Measurements from ENCODE around the gene PIGX.

PIGX gene

GRCh38 chr3:196711838-196712513 lies at the start of gene PIGX, which contains the start of gene CEP19:
TSS of gene PIGX (plus strand) at chr3:196712377.
TSS of gene CEP19 (minus strand) at chr3:196712250. CDS start at chr3:196708657, 3,593 bp downstream.
- DNase-seq (ENCODE audit: low read depth in 2 of 2): peak; percentile 83 to 85

DNA sequence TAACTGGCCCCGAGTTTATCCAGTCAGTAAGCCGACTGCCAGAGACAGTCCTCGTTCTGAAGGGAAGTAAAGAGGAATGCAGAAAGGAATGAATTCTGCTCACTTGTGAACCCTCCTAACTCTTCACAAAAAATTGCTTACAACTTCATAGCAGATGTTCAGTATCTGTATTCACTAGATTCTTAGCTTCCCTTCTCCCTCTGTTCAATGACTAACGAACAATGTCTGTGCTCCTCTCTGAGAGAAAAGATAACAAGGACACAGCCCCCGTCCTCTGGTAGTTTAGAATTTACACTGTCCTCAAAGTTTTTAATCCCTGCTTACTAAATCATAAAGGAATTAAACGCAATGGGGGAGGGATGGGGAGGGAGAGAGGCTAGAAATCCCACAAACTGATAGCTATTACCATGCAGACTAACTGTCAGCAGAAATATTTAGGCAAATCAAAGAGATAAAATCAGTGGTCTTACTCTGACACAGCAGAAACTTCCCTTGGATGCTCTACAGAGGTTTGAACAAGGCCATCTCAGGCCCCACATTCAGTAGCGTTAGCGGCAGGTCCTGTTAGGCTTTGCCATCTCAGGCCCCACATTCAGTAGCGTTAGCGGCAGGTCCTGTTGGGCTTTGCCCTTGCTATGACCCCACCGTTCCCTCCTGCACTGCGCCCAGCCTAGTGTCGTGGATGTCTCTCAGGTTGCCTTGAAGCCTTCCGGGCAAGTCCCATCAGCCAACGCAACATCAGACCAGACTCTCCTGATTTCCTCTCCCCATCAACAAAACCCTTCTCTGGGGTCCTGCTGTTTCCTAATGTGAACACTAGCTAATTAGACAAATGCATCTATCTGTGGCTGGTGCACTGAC lies 49.2 kb upstream of the PIGX start:
- DNase-seq (ENCODE audit: low read depth in 2 of 2): no peak

- DNase-seq (ENCODE audit: low read depth in 2 of 2): no peak
Measured at GRCh38 chr3:196666001-196666867, 45.9 kb upstream of the PIGX start.

- DNase-seq (ENCODE audit: low read depth in 2 of 2): no peak
Measured at GRCh38 chr3:196667056-196667825, 44.9 kb upstream of the PIGX start.

DNA sequence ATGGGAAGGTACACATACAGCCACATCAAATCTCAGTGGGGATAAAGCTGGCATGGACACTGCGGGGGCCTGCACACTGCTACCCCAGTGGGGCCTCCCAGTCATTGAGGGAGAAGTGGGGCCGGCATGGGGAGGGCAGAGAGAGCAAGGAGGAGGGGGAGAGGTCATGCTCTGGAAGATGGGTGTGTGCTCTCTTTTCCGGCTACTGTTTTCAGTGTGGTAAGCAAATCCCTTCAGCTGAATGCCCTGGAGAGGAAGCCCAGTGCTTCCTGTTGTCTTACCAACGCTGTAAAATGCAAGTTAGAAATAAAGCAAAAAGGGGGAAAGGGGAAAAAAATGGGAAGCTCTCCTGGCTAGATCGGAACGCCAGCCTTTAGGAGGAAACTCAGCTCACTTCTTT lies 41.8 kb upstream of the PIGX start:
- DNase-seq (ENCODE audit: low read depth in 2 of 2): no peak

DNA sequence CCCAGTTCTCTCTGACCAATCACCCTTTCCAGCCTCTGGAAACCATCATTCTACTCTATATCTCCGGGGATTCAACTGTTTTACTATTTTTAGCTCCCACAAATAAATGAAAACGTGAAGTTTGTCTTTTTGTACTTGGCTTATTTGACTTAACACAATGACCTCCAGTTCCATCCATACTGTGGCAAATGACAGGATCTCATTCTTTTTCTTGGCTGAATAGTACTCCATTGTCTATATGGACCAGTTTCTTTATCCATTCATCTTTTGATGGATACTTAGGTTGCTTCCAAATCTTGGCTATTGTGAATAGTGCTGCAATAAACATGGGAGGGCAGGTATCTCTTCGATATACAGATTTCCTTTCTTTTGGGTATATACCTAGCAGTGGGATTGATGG lies 38.5 kb upstream of the PIGX start:
- no peak for DNase-seq (ENCODE audit: low read depth in 2 of 2)

- no peak for DNase-seq (ENCODE audit: low read depth in 2 of 2)
Measured at GRCh38 chr3:196677353-196677752, 34.8 kb upstream of the PIGX start.

DNA sequence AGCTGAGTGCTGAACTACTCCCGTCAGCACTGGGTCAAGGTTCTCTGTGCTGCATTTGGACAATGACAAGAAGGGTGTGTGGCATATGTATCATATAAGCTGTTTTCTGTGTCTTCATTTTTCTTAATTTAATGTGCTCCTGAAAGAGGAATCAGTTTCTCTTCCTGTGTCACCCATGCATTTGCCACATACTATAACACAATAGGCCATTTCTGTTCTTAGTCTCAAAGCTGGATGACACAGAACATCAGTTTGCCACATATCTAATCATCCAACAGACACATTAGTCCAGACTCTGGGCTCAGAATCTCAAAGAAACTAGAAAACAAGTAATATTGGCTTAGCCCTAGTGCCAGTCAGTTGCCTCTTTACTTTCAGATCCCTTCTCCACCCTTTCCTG lies 34.2 kb upstream of the PIGX start:
- no peak for DNase-seq (ENCODE audit: low read depth in 2 of 2)

DNA sequence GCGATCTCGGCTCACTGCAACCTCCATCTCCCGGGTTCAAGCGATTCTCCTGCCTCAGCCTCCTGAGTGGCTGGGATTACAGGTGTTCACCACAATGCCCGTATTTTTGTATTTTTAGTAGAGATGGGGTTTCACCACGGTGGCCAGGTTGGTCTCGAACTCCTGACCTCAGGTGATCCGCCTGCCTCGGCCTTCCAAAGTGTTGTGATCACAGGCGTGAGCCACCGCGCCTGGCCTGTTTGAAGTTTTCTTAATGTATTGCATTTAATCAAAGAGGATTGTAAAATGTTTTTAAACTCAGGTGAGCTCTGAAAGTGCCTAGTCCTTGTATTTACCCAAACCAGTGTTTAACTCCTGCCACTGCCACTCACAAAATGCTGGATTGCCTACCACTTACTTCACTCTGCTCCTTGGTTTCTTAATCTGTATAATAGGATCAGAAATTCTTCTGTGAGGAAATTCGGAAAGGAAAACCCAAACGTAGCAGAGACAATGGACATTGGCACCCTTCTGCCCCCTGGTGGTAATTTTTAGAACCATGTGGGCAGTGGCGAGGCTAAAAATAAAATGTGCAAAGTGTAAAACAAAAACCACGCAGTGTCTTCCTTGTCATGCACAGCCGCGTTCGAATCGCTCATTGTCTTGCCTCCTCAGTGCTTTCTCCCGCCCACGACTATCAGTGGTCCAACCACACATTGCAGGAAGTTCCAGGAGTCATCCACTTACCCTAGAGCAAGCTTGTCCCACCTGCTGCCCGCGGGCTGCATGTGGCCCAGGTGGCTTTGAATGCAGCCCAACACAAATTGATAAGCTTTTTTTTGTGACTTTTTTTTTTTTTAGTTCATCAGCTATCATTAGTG lies 27.4 kb upstream of the PIGX start:
- peak; percentile 50 to 58 for DNase-seq (ENCODE audit: low read depth in 2 of 2)

GRCh38 chr3:196686436-196686835 lies 25.7 kb upstream of the PIGX start:
- no peak for DNase-seq (ENCODE audit: low read depth in 2 of 2)

DNA sequence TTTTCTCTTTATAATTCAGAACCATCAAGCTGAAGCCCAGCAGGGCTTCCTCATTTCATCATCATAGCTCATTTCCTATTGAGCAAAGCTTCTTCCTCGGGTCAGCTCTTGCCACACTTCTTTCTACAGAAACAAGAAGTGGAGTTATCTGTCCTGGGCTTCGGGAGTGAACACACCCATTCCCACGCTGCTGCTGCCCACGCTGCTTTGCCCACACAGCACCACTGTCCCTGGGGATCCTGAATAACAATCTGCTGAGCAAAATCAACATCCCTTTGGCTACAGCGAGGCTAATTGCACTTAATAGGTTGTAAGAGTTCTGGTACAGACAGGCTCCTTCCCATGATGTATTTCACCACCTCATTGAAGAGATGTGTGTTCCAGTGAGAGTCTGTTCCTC lies 23.8 kb upstream of the PIGX start:
- no peak for DNase-seq (ENCODE audit: low read depth in 2 of 2)

DNA sequence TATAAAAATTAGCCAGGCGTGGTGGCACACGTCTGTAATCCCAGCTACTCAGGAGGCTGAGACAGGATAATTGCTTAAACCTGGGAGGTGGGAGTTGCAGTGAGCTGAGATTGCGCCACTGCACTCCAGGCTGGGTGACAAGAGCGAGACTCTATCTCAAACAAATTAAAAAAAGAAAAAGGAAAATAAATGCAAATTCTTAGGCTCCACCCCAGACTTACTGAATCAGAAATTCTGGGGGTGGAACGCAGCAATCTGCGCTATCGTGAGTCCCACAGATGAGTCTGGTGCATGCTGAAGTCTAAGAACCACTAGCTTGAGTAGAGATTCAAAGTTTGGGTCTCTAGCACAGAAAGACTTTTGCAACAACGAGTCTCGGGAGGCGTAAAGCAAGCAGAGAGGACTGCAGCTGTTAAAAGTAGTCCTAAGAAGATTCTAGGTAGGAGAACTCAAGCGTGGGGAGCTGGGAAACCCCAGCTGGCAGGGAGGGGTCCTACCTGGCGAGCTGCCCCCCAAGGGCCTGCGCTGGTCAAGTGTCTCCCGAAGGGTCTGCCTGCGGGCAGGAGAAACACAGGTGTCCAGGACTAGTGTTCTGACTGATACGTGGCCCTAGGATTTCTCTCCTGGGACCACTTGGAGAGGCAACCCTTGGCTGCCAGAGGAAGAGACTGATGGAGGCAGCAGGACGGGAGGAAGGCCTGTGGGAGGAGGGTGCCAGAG lies 22.1 kb upstream of the PIGX start:
- DNase-seq (ENCODE audit: low read depth in 2 of 2): no peak

DNA sequence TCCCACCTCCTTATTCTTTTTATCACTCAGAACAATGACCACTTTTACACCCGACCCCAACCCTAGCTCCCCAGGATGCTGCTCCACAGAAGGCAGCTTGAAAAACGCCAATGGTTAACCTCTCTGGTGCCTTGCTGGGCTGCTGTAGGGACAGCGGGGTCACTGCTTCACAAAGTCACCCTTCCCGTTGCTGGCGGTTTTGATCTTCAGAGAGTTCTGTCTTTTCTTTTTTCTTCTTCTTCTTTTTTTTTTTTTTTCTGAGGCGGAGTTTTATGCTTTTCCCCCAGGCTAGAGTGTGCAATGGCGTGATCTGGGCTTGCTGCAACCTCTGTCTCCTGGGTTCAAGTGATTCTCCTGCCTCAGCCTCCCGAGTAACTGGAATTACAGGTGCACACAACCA lies 20.8 kb upstream of the PIGX start:
- DNase-seq (ENCODE audit: low read depth in 2 of 2): no peak

DNA sequence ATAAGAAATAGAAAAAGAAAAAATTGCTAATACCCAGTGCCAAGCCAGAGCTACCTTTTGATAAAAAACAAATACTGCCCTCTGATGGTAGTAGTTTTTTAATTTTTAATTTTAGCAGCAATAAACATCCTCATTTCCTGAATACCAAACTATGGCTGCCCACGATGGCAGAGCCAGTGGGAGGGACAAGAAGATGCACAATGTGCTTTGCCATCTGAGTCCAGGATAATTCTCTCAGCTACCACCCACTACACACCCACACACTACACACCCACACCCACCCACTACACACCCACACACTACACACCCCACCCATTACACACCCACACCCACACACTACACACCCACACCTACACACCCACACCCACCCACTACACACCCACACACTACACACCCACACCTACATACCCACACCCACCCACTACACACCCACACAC lies 18.0 kb upstream of the PIGX start:
- no peak for DNase-seq (ENCODE audit: low read depth in 2 of 2)

DNA sequence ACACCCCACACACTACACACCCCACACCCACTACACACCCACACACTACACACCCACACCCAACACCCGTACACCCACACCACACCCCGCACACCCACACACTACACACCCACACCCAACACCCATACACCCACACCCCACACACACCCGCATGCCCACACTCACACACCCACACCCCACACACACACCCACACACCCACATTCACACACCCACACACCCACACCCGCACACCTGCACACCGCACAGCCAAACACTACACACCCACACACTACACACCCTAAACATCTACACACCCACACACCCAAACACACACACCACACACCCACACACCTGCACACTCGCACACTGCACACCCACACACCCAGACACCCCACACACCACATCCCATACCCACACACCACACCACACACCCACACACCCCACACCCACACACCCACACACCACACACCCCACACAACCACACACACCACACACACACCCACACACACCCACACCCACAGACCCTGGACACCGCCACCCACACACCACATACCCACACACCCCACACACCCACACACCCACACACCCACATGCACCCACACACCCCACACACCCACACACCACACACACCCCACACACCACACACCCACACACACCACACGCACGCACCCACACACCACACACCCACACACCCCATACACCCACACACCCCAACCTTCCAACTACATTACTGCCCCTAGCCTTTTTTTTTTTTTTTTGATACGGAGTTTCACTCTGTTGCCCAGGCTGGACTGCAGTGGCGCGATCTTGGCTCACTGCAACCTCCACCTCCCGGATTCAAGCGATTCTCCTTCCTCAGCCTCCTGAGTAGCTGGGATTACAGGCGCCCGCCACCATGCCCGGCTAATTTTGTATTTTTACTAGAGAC lies 17.0 kb upstream of the PIGX start:
- DNase-seq (ENCODE audit: low read depth in 2 of 2): peak in 1 of 2 donors; percentile 12

GRCh38 chr3:196695849-196696226 lies 16.3 kb upstream of the PIGX start:
- no peak for DNase-seq (ENCODE audit: low read depth in 2 of 2)

DNA sequence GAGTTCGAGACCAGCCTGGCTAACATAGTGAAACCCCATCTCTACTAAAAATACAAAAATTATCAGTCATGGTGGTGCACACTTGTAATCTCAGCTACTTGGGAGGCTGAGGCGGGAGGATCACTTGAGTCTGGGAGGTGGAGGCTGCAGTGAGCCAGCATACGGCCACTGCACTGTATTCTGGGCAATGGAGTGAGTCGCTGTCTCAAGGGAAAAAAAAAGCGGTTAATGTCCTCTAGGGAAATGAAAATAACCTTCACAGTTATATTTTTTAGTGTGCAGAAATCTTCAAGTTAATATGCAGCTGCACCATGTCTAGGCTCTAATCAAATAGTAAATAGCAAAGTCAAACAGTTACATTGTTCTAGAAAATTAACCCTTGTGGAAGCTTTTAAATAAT lies 14.9 kb upstream of the PIGX start:
- DNase-seq (ENCODE audit: low read depth in 2 of 2): no peak

- no peak for DNase-seq (ENCODE audit: low read depth in 2 of 2)
Measured at GRCh38 chr3:196699749-196700148, 12.4 kb upstream of the PIGX start.

DNA sequence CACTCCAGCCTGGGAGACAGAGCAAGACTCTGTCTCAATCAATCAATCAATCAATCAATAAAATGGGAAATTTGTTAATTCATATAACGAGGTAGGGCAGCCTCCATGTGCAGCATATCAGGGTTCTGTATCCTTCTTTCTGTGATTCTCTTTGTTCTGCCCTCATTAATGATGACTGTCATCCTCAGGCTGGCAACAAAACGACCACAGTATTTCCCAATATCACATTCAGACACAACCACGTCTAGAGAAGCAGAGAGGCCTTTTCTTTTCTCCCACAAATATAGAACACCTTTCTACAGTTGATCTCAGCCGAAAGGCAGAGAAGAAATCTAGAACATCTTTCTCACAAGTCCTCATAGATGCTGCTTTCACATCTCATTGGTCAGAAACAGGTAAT lies 11.4 kb upstream of the PIGX start:
- DNase-seq (ENCODE audit: low read depth in 2 of 2): no peak
